GM21367 (cell line): ENCODE data around the gene SMCO4.
"Not testable (repeated sequence)": the region's sequence is repeated elsewhere in the genome, so short reads cannot be mapped to it uniquely, and the experiment has no call there.

Source experiments
- ATAC-seq: cut with Tn5 transposase; IDR thresholded peaks from one replicate; pipeline ENCODE4 v1.9.1; 2021; ENCODE audit not compliant: unreplicated experiment

SMCO4 gene

GRCh38 chr11:93543292-93543977, at the start of gene SMCO4:
TSS of gene SMCO4 (minus strand) at chr11:93543391. CDS start at chr11:93479189, 64,202 bp downstream.
- ATAC-seq, result peak; percentile 84

- no peak for ATAC-seq
Observed at GRCh38 chr11:93591247-93591898, 48.2 kb upstream of the SMCO4 start.

GRCh38 chr11:93589347-93589746, 46.2 kb upstream of the SMCO4 start:
- no peak for ATAC-seq

GRCh38 chr11:93587858-93588581, 44.8 kb upstream of the SMCO4 start:
- no peak for ATAC-seq

- ATAC-seq, result not testable (repeated sequence)
Observed at GRCh38 chr11:93587425-93587824, 44.2 kb upstream of the SMCO4 start.

GRCh38 chr11:93585758-93586157, 42.6 kb upstream of the SMCO4 start:
- ATAC-seq, result no peak

- ATAC-seq, result no peak
Observed at GRCh38 chr11:93583490-93583889, 40.3 kb upstream of the SMCO4 start.

- no peak for ATAC-seq
Observed at GRCh38 chr11:93579187-93579751, 36.1 kb upstream of the SMCO4 start.

GRCh38 chr11:93577286-93577685, 34.1 kb upstream of the SMCO4 start:
- no peak for ATAC-seq

- ATAC-seq, result not testable (repeated sequence)
Observed at GRCh38 chr11:93576870-93577269, 33.7 kb upstream of the SMCO4 start.

GRCh38 chr11:93574638-93575220, 31.5 kb upstream of the SMCO4 start:
- ATAC-seq, result no peak

GRCh38 chr11:93573184-93573583, 30.0 kb upstream of the SMCO4 start:
- ATAC-seq, result no peak

GRCh38 chr11:93572621-93573020, 29.4 kb upstream of the SMCO4 start:
- ATAC-seq, result no peak

- no peak for ATAC-seq
Observed at GRCh38 chr11:93572171-93572570, 29.0 kb upstream of the SMCO4 start.

GRCh38 chr11:93571612-93572011, 28.4 kb upstream of the SMCO4 start:
- ATAC-seq, result no peak

- ATAC-seq, result no peak
Observed at GRCh38 chr11:93570759-93571413, 27.7 kb upstream of the SMCO4 start.

- ATAC-seq, result no peak
Observed at GRCh38 chr11:93569496-93569895, 26.3 kb upstream of the SMCO4 start.

- no peak for ATAC-seq
Observed at GRCh38 chr11:93568726-93569125, 25.5 kb upstream of the SMCO4 start.

GRCh38 chr11:93567401-93567895, 24.3 kb upstream of the SMCO4 start:
- ATAC-seq, result no peak

GRCh38 chr11:93564895-93565294, 21.7 kb upstream of the SMCO4 start:
- no peak for ATAC-seq

GRCh38 chr11:93563857-93564256, 20.7 kb upstream of the SMCO4 start:
- ATAC-seq, result no peak
